Smooth muscle cell of the brain vasculature (primary cell): ENCODE results near the gene TSPO.

ENCODE experiments used
- DNase-seq: peaks from one replicate; pipeline ENCODE4 v3.0.0-alpha.2; 2012; ENCODE audit warnings: low read depth, low spot score

TSPO gene

GRCh38 chr22:43179146-43179910, 28.0 kb downstream of the TSPO start:
- no peak for DNase-seq

DNA sequence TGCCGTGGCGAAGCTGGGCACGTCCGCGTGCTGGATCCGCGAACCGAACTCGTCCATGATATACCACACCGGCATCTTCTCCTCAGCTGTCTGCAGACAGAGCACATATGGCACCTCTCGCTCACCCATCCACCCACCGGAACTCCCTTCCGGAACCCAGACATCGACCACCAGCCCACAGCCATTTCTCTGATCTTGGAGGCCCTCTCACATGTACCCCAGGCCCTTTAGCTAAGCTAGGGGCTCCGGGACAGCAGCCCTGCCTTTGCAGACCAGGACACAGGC, 28.5 kb downstream of the TSPO start:
- no peak for DNase-seq

DNA sequence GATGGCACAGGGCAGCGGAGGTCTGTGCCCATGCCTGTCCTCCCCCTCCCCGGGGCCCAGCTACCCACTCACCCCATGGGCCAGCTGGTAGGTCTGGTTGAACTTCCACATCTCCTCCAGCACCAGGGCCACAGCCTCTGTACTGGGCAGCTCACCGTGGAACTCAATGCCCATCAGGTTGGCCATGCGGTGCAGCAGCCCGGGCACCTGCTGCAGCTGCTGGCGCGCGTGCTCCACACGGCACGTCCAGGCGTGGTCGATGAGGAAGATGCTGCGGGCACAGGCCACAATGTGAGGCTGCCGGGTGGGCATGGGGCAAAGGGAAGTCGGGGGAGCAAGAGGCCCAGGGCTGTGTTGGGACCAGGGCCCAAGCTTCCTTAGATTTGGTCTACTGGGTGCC, 29.3 kb downstream of the TSPO start:
- DNase-seq, result no peak

GRCh38 chr22:43181321-43182076, 30.1 kb downstream of the TSPO start:
- DNase-seq, result no peak

DNA sequence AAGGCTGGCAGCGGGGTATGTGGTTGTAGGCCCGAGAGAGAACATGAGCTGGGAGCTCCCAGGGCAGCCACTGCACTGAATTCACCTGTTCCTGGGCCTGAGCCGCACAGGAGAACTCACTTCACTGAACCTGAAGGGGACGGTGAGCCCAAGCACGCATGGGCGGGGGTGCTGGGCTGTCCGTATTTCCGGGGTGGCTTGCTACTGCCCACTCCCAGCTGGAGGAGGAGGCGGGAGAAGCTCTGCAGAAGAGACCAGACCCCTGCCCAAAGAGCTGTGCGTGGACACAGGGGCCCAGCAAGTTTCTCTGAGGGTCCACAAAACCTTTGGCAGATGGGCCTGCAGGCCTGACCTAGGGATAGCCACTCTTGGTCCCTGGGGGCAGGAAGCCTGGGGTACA, 30.8 kb downstream of the TSPO start:
- no peak for DNase-seq

GRCh38 chr22:43182726-43183125, 31.4 kb downstream of the TSPO start:
- DNase-seq, result no peak

DNA sequence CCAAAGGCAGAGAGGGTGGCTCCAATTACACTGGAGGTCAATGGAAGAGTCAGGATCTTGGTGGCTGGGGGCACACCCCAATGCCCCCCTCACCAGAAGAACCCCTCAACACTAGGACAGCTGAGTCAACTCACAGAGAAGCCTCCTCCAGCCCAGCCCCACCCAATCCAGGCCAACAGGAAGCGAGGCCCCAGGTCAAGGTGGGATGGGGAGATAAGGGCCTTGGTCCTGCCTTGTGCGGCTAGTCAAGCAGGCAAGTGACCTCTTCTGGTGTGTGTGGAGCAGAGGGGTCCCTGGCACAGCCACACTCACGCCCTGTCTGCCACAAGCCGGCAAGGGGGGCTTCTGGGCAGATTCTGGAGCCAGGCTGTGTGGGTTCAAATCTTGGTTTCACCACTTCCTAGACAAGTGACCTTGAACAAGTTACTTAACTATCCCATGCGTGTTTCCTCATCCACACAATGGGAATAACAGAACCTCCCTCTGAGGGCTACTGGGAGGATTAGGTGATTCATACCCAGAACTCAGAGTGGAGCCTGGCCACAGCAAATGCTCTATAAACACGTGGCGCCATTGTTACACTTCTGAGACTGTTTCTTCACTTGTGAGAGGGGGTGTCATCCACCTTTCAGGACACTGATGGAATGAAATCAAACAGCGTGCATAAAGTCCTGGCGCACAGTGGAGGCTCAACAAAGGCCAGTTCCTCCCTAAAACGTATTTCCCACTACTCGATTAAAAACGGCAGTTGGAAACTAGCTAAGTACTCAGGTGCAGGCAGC, 32.3 kb downstream of the TSPO start:
- DNase-seq, result no peak

- DNase-seq, result no peak
Measured at GRCh38 chr22:43185860-43186261, 34.5 kb downstream of the TSPO start.

- no peak for DNase-seq
Measured at GRCh38 chr22:43186272-43187170, 35.2 kb downstream of the TSPO start, which contains the start of gene TTLL12. TTLL12 (minus strand) TSS chr22:43187134; CDS start chr22:43187069, 65 bp downstream.

DNA sequence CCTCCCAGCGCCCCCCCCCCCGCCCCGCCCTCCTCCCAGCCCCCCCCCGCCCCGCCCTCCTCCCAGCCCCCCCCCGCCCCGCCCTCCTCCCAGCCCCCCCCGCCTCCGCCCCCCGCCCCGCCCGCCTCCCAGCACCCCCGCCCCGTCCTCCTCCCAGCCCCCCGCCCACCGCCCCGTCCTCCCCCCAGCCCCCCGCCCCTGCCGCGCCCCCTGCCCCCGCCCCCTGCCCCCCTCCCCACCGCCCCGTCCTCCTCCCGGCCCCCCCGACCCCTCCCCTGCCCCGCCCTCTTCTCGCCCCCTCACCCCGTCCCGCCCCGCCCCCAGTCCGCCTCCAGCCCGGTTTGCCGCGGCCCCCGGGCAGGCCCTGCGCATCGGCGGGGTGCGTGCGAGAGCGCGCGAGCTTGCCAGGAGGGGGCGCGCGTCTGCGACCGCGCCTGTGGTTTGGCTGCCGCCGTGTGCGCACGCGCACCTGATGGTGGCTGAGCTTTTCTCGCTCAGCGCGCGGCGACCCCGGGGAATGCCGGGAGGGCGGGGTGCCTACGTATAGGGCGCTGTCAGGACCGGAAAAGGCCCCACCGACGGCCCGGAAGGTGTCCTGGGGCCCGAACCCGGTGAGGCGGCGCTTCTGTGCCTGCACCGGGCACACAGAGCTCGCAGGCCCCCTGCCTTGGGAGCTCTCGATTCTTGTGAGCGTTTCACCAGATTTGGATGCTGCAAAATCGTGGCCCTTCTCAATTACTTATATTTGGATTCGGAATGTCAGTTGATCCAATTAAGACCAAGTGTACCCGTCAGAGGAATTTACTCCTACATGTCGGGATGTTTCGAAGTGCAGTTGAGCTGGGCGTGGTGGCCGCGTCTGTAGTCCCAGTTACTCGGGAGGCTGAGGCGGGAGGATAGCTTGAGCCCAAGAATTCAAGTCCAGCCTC, 36.1 kb downstream of the TSPO start:
- DNase-seq, result peak; percentile 86

- DNase-seq, result no peak
Measured at GRCh38 chr22:43188829-43189545, 37.6 kb downstream of the TSPO start.

- DNase-seq, result no peak
Measured at GRCh38 chr22:43191831-43192230, 40.5 kb downstream of the TSPO start.

GRCh38 chr22:43197271-43197941, 46.0 kb downstream of the TSPO start:
- DNase-seq, result no peak

- DNase-seq, result no peak
Measured at GRCh38 chr22:43198126-43198525, 46.8 kb downstream of the TSPO start.

DNA sequence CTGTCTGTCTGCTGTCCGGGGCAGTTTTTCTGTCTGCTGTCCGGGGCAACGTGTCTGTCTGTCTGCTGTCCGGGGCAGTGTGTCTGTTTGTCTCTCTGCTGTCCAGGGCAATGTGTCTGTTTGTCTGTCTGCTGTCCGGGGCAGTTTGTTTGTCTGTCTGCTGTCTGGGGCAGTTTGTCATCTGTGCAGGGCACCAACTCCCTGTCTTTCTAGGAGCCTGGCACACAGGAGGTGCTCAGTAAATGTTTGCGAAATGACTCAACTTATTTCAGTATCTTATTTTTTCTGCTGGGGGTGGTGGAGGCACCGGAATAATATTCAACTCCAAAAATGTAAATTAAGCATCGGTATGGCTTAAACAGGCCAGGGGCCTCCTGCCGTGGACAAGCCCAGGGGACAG, 47.6 kb downstream of the TSPO start:
- DNase-seq, result no peak

DNA sequence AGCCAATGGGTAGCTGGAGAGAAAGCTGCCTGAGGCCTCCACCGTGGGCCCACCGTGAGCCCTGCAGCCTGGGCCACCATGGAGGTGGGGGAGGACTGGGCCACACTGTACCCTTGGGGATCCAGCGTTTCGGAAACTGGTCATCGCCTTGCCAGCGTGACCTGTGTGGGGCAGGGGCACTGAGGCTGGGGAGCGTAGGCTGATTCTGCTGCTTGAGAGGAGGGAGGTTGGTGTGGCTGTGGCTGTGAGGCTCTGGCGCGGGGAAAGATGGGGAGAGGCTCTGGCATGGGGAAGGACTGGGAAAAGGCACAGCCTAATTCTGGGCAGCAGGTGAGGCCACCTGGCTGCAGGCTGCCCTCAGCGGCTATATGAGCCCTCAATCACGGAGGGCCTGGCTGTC, 48.2 kb downstream of the TSPO start:
- DNase-seq, result no peak

DNA sequence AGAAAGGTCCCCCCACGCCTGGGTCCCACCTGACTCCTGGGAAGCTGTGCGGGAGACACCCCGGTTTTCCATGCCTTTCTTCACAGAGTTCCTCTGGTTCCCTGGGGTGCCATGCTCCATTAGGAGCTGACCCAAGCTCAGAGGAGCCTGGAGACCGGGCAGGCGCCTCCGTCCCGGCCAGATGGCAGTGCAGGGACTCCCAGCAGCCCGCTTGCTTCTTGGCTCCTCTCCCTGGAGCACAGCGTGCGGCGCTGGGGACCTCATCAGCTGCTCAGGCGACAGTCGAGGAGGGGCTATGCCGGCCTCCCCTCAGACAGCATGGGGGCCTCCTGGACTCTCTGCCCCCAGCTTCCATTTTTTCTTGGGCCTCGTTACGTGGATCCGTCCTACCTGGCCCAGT, 48.7 kb downstream of the TSPO start:
- no peak for DNase-seq

DNA sequence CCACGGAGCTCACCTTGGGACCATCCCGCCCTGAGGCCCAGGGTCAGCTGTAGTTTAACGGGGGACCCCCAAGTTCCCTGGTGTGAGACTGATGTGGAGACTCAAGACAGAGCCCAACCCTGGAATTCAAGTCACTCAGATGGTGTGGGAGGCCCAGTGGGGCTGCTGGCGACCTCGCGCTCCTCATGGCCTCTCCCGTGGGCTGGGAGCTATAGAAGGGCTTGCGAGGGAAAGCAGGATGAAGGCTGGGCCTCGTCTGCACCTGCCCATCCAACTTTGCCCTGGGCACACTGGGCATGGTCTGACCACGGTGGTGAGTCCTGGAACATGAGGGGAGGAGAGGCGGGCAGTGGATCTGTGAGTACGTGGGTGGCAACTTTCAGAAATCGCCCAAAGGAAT, 49.2 kb downstream of the TSPO start:
- no peak for DNase-seq
